ENCODE results near the gene MACROD1. TPM values are rescaled to one million over a fixed set of nuclear protein-coding genes. Genes with fewer than 3 reads are reported as not detected.

The MACROD1 gene
- total and polyA plus RNA-seq, 2 donors (not counting 3 experiments of a cell fraction or from before 2014, with no cell fraction given): 11.0 to 16.2 TPM

DNA sequence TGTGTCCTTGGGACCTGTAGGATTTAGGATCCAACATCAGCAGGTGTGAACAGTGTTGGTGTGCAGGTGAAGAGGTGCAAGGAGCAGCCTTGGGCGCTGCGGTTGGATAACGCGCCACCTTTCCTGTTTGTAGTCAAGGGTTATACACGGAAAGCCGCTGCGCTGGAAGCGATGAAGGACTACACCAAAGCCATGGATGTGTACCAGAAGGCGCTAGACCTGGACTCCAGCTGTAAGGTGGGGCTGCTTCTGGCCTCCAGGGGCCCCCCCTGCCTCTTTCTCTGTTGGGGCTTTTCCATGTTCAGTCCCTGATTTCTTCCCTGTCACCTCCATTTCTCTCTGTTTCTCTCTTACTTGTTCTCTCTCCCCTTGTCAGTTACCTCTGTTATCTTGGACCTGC, 37.1 kb upstream of the MACROD1 start:
- FAIRE-seq: no peak

More for the DNA sequence above, 37.1 kb upstream of the MACROD1 start:
- DNase-seq (ENCODE audit: low read depth, low spot score): no peak
- Histone ChIP-seq H4K20me1 (replicated peaks; ENCODE audit: control insufficient read depth, extremely low read depth, insufficient read depth, low read length) (no peaks in the 10 kb centered on the region), H3K9me1 (replicated peaks; ENCODE audit: control insufficient read depth, extremely low read depth, insufficient read depth, low read length) (no peaks in the 10 kb centered on the region), H3K27ac (ENCODE audit: insufficient read depth, low read depth, low read length) (no peak overlapping the region), H3K4me1 (ENCODE audit: control insufficient read depth, extremely low read depth, insufficient read depth, low read length) (peaks cover 24% of the 10 kb centered on the region), H2AFZ (ENCODE audit: low read depth, low read length) (no peak overlapping the region), H3K4me2 (ENCODE audit: insufficient read depth, low read length) (no peak overlapping the region), H3K4me3 (replicated peaks in 1 of 3; ENCODE audit: insufficient read depth in 1 of 3, low read depth in 1 of 3, low read length in 3 of 3) (no peak overlapping the region), H3K9me3 (replicated peaks; ENCODE audit: control insufficient read depth, insufficient read depth, low read length) (no peaks in the 10 kb centered on the region), H3K36me3 (ENCODE audit: control insufficient read depth in 2 of 2, extremely low read depth in 1 of 2, insufficient read depth in 2 of 2, low read length in 2 of 2) (peaks cover 14 to 35% of the 10 kb centered on the region in 2 experiments), H3K27me3 (ENCODE audit: control insufficient read depth in 2 of 2, insufficient read depth in 2 of 2, low read length in 2 of 2) (no peaks in the 10 kb centered on the region), H3K79me2 (ENCODE audit: control insufficient read depth, insufficient read depth, low read length) (no peaks in the 10 kb centered on the region), H3K9ac (replicated peaks; ENCODE audit: extremely low read depth, insufficient read depth, low read length) (no peak overlapping the region)
- POLR2A ChIA-PET: no interaction called here
- TF ChIP-seq JUN (IDR thresholded peaks at IDR 0.05; ENCODE audit: borderline replicate concordance, insufficient read depth, insufficient read length, low read depth): no peak
- no peak for TF ChIP-seq MYC (IDR thresholded peaks at IDR 0.05; ENCODE audit: low read depth, low read length)
- TF ChIP-seq, protein P1, sequence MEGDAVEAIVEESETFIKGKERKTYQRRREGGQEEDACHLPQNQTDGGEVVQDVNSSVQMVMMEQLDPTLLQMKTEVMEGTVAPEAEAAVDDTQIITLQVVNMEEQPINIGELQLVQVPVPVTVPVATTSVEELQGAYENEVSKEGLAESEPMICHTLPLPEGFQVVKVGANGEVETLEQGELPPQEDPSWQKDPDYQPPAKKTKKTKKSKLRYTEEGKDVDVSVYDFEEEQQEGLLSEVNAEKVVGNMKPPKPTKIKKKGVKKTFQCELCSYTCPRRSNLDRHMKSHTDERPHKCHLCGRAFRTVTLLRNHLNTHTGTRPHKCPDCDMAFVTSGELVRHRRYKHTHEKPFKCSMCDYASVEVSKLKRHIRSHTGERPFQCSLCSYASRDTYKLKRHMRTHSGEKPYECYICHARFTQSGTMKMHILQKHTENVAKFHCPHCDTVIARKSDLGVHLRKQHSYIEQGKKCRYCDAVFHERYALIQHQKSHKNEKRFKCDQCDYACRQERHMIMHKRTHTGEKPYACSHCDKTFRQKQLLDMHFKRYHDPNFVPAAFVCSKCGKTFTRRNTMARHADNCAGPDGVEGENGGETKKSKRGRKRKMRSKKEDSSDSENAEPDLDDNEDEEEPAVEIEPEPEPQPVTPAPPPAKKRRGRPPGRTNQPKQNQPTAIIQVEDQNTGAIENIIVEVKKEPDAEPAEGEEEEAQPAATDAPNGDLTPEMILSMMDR (IDR thresholded peaks at IDR 0.05; ENCODE audit: extremely low read depth in 1 of 2, insufficient read depth in 1 of 2, low read depth in 1 of 2, low read length in 2 of 2): no peak
- no peak for TF ChIP-seq POLR2AphosphoS5 (IDR thresholded peaks at IDR 0.05; ENCODE audit: insufficient read depth, low read depth, low read length)
- TF ChIP-seq POLR2A (IDR thresholded peaks at IDR 0.05; ENCODE audit: low read depth, low read length): no peak
- TF ChIP-seq, protein P2, sequence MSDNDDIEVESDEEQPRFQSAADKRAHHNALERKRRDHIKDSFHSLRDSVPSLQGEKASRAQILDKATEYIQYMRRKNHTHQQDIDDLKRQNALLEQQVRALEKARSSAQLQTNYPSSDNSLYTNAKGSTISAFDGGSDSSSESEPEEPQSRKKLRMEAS (IDR thresholded peaks at IDR 0.05; ENCODE audit: insufficient read depth, insufficient read length): no peak
- TF ChIP-seq EZH2 (IDR thresholded peaks at IDR 0.05; ENCODE audit: borderline replicate concordance, low read depth, low read length, severe bottlenecking): no peak
- TF ChIP-seq FOS (IDR thresholded peaks at IDR 0.05; ENCODE audit: borderline replicate concordance, insufficient read depth, low read length): no peak
- TF ChIP-seq GATA2 (IDR thresholded peaks at IDR 0.05; ENCODE audit: insufficient read depth, insufficient read length, low read depth, low read length): no peak
- CTCF ChIA-PET: interaction anchor here (1.4 to 11.5 kb wide), 5 partner anchors 10 to 100 kb away, joined by 4 to 413 read pairs (median 27); partner anchors contain the start of genes CATSPERZ, ESRRA, PLCB3 and STIP1
- no TSS peak for BruUV-seq (replicated peaks)
- dilution Hi-C loops (cut with MboI; ENCODE audit: extremely low pct_ligation_motif_present, low sequenced_read_pairs): no loop called here
- intact Hi-C loops (cut with micrococcal nuclease): no loop called here

All from endothelial cell of umbilical vein (primary cell).